ENCODE results near the gene UBAC2.

- no peak for TF ChIP-seq EZH2 (IDR thresholded peaks at IDR 0.05; ENCODE audit: low read length, missing control alignments)
- no peak for TF ChIP-seq CTCF (conservative IDR thresholded peaks at IDR 0.05 in 1 of 2, IDR thresholded peaks at IDR 0.05 in 1 of 2; ENCODE audit: low read depth in 1 of 2, low read length in 2 of 2)
These were observed 160.0 kb downstream of the UBAC2 start for GRCh38 chr13:99360696-99361095.

Data from fibroblast of lung (primary cell).